ENCODE data around the gene CEP128.

DNA sequence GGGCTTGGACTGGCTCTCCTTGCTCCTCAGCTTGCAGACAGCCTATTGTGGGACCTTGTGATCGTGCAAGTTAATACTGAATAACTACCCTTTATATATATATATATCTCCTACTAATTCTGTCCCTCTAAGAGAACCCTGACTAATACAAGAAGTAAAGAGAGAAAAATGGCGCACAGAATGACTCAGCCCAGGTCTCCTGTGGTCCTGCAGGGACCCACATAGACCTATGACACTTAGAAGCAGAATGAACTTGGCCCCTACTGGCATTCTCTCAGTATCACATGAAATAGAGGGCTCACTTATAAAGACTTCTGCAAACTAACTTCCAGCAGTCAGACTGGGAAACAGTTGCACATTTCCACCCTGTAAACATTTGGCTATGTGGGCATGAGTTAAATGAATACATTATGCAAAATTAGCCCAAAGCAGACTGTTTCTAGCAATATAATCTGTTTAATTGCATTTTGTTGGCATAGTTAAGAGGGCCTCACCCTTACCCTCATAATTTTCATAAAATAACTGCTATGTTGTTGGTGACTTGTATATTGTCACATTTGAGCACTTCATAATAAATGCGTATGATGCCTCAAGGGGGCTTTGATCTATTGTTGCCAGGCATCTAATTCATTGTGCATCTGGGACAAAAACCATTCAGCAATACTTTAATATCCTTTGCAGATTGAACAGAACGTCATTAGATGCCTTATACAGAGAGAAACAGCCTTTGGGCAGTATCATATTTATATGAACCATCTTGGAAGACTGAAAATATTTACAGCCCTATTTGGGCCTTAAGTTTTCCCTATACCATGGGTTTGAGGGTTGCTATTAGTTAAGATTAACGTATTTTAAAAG lies 380.5 kb downstream of the CEP128 start:
- TF ChIP-seq, protein P1, sequence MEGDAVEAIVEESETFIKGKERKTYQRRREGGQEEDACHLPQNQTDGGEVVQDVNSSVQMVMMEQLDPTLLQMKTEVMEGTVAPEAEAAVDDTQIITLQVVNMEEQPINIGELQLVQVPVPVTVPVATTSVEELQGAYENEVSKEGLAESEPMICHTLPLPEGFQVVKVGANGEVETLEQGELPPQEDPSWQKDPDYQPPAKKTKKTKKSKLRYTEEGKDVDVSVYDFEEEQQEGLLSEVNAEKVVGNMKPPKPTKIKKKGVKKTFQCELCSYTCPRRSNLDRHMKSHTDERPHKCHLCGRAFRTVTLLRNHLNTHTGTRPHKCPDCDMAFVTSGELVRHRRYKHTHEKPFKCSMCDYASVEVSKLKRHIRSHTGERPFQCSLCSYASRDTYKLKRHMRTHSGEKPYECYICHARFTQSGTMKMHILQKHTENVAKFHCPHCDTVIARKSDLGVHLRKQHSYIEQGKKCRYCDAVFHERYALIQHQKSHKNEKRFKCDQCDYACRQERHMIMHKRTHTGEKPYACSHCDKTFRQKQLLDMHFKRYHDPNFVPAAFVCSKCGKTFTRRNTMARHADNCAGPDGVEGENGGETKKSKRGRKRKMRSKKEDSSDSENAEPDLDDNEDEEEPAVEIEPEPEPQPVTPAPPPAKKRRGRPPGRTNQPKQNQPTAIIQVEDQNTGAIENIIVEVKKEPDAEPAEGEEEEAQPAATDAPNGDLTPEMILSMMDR (conservative IDR thresholded peaks at IDR 0.05; ENCODE audit: low read length), result no peak
- TF ChIP-seq EZH2phosphoT487 (IDR thresholded peaks at IDR 0.05; ENCODE audit: borderline replicate concordance, low read depth, low read length), result no peak

Data from OCI-LY7 (cell line).